SK-N-MC (cell line): ENCODE measurements around the gene ZNF526.

ENCODE experiments used
- EZH2 ChIP-seq: fragments of 200-600 bp; sonication (generic); IDR thresholded peaks from one replicate; pipeline ENCODE4 v1.6.1; 2017; ENCODE audit warnings: antibody characterized with exemption
- FOXP2 ChIP-seq: optimal IDR thresholded peaks from 2 replicates; pipeline ENCODE3; 2011; ENCODE audit warnings: mild to moderate bottlenecking, moderate library complexity; ENCODE audit not compliant: insufficient read depth; ENCODE audit errors: extremely low read length, control extremely low read depth
- POLR2AphosphoS5 ChIP-seq: IDR thresholded peaks from 2 replicates; pipeline ENCODE4 v1.6.1; 2012; ENCODE audit warnings: mild to moderate bottlenecking, low read depth, low read length, borderline replicate concordance

DNA sequence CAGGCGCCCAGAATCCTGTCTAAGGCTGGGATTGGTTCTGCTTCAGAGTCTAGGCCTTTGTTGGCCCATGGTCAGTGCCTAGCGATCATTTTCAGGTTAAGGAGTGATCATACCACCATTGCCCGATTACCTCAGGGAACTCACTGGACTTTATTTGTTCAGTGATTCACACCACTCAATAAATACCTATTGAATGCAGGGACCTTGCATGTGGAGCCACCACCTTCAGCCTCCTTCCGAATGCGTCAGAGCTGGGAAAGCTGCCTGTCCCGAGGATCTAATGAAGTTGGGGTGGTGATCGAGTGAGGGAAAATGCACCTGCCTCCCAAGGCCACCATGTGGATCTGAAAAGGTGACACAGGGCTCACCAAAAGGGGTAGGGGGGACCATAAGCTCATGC is 47.9 kb upstream of the ZNF526 start:
- no peak for TF ChIP-seq POLR2AphosphoS5
- no peak for TF ChIP-seq EZH2
- TF ChIP-seq FOXP2: no peak
